ENCODE measurements around the gene OSBP2.

GRCh38 chr22:30889268-30889995 is 194.8 kb downstream of the OSBP2 start:
- TF ChIP-seq REST (IDR thresholded peaks at IDR 0.05; ENCODE audit: low read depth) (no peak), NFIC (IDR thresholded peaks at IDR 0.05) (no peak), CREB1 (IDR thresholded peaks at IDR 0.05; ENCODE audit: low read depth) (no peak), RAD21 (IDR thresholded peaks at IDR 0.05; ENCODE audit: low read depth) (no peak), YY1 (IDR thresholded peaks at IDR 0.05; ENCODE audit: low read depth) (no peak), EP300 (IDR thresholded peaks at IDR 0.05; ENCODE audit: borderline replicate concordance) (no peak), TAF1 (IDR thresholded peaks at IDR 0.05; ENCODE audit: low read depth) (no peak), EGR1 (IDR thresholded peaks at IDR 0.05) (no peak), CEBPB (IDR thresholded peaks at IDR 0.05) (no peak), MAX (IDR thresholded peaks at IDR 0.05) (no peak), USF1 (IDR thresholded peaks at IDR 0.05) (no peak)

Data from Ishikawa (cell line).